Measurements from ENCODE around the gene EFS.
"Not testable (repeated sequence)": the region's sequence is repeated elsewhere in the genome, so short reads cannot be mapped to it uniquely, and the experiment has no call there.

The EFS gene

DNA sequence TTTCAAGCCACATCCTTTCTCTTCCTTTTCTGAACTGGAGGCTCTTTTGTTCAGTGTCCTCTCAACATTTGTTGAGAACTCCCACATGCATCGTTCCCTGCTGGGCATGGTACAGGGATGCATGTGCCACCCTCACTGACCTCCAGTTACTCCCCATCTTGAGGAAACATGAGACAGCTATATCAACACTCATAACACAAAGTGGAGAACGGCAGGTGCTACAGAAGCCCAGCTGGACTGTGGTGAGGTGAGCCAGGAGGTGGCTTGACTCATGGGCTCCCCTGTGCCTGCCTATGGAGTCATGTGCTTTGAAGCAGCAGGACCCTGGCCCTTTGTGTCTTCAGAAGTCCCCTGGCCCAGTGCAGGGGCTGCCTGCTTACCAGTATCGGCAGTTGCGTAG lies 33.4 kb upstream of the EFS start:
- no peak for DNase-seq

GRCh38 chr14:23396781-23397407 lies 31.9 kb upstream of the EFS start:
- DNase-seq, result no peak

GRCh38 chr14:23396126-23396525 lies 31.2 kb upstream of the EFS start:
- DNase-seq, result no peak

DNA sequence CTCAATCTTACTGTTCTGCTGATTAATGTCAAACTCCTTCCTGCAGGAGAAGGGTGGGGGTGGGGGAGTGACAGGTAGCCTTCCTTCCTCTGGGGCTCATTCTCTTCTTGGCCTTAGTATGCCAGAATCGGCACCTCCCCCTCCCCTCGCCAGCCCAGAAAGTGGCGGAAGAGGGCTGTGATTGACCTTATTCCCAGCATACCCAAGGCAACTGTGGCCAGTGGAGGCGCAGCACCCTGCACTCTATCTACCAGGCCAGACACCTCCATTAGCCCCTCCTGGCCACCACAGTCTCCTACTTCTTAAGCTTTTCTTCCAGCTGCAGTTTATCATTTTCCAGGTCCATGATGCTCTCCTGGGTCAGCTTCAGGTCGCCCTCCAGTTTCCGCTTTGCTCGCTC lies 27.6 kb upstream of the EFS start:
- no peak for DNase-seq

GRCh38 chr14:23389871-23390270 lies 24.9 kb upstream of the EFS start:
- not testable (repeated sequence) for DNase-seq

DNA sequence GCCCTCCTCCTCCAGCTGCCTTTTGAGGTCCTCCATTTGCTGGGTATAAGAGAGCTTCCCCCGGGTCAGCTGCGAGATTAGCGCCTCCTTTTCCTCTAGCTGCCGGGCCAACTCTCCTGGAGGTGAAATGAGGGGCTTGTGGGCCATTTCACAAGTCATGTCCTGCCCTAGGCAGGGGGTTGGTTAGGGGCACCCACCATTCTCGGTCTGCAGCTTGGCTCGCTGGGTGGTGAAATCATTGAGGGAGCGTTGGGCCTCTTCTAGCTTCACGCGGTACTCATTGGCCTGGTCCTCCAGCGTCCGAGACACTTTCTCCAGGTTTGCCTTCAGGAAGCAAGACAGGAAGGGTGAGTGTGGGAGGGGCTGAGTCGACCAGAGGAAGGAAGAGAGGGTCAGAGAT lies 24.4 kb upstream of the EFS start:
- no peak for DNase-seq

- no peak for DNase-seq
These were observed 24.0 kb upstream of the EFS start for GRCh38 chr14:23388996-23389395.

- no peak for DNase-seq
These were observed 23.2 kb upstream of the EFS start for GRCh38 chr14:23387916-23388882.

- no peak for DNase-seq
These were observed 22.0 kb upstream of the EFS start for GRCh38 chr14:23386999-23387398.

DNA sequence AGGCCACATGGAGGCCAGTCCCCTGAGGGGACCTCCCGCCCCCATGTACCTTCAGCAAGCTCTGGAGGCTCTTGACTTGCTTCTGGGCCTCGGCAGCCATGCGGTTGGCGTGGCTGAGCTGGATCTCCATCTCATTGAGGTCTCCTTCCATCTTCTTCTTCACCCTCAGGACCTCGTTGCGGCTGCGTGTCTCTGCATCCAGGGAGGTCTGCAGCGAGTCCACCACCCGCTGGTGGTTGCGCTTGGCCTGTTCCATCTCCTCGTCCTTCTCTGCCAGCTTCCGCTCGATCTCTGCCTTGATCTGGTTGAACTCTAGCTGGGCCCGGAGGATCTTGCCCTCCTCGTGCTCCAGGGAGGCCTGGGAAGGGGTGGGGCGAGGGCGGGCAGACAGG lies 21.3 kb upstream of the EFS start:
- not testable (repeated sequence) for DNase-seq

- DNase-seq, result no peak
These were observed 20.8 kb upstream of the EFS start for GRCh38 chr14:23385642-23386265.

DNA sequence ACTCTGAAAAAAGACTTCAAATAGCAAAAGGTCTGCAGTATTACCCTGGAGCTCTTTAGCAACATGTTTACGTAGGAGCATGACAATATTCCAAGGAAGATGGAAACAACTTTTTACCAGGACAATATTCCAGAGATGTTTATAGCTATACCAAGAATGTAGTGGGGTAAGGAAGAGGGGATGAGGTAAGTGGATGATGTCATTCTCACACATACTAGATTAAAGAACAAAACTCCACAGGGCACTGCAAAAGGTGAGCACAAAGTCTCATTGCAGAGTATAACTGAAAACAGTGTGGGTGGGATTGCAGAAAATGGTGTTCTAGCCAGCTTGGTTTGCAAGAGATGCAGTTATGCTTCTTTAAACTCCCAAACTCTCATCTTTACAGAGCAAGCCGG lies 20.3 kb upstream of the EFS start:
- no peak for DNase-seq

GRCh38 chr14:23384364-23385080 lies 19.6 kb upstream of the EFS start:
- DNase-seq, result no peak

DNA sequence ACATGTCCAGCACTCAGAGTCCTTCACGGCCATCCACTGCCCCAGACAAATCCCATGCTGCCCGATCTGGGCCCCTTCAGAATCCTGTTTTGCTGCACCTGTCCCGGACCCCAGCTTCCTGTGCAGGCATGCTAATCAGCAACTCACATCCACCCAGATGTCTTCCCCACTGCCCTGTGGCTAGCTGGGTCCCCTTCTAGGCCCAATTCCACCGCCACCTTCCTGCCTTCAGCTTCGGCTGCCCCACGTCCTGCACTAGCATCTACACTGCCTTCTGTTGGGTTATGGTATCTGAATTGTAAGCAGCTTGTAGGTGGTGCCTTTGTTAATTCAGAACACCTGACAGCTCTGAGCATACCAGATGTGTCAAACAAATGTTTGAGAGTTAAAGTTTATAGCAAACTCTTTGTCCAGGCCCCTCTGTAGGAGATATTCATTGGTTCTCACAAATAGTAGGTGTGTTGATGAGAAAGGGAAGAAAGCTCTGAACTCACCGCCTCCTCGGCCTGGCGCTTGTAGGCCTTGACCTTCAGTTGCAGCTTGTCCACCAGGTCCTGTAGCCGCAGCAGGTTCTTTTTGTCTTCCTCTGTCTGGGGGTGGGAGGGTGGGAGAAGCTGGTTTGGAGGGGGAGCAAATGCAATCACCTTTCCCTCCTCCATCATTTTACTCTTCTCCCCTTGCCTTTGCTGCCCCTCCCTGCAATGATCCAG lies 17.9 kb upstream of the EFS start:
- DNase-seq, result no peak

DNA sequence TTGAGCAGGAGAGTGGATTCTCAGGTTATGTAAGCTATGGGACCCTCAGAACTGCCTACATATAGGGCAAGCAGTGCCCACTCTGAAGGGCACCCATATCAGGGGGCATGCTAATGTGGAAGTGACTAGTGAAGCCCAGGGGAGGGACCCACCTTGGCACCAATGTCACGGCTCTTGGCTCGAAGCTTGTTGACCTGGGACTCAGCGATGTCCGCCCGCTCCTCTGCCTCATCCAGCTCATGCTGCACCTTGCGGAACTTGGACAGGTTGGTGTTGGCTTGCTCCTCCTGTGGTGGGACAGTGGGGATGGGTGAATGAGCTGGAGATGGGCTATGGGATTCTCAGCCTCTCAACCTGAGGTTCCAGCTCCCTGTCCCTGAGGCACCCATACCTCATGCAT lies 17.3 kb upstream of the EFS start:
- no peak for DNase-seq

DNA sequence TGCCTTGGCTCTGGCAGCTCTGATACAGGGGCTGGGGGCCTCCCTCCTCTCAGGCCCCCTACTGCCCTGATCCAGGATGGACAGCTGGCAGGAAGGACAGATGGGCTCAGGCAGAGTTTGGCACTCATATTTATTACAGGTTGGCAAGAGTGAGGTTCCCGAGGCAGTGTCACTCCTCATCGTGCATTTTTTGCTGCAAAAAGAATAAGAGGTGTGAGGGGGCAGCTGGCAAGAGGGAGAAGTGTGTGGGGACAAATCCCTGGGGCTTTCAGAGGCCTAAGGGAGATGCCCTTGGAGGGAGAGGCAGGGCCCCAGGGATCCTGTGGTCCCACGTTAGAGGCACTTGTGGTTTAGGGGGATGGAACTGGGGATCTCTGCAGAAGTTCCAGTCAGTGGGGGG lies 16.9 kb upstream of the EFS start:
- DNase-seq, result no peak

GRCh38 chr14:23380976-23381375 lies 16.0 kb upstream of the EFS start:
- DNase-seq, result no peak

GRCh38 chr14:23380197-23380914 lies 15.4 kb upstream of the EFS start:
- no peak for DNase-seq

DNA sequence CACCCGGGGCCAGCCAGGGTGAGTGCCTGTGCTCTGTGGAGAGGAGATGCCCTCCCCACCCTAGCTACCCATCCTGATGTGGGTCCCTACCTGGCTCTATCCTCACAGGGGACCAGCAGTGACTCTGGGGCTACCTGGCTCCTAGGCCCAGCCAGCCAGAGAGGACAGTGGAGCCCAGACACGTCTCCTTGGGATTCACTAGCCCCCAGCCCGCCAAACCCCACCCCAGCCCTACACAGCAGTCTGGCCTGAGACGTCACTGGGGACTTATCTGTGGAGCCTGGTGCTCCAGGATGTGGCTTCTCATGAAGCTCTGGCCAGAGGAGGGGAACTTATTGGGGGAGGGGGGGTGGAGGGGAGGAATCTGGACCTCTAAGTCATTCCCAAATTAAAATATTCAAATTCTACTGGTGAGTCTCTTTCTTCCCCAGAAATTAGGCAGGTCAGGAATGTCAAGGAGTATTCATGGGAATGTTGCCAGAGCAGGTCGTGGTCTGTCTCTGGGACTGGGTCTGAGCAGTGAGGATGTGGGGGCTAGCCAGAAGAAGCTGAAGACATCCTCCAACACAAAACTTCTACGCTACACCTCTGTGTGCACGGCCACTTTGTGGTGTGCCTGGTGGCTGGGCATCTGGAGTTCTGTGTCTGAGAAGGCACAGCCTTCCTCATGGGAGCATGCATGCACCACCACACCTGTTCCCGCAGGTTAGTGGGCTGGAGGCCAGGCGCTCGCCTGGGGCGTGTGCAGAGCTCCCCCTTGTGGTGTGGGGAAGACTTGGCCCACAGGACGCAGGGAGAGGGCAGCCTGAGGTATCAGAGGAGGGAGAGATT lies 14.6 kb upstream of the EFS start:
- no peak for DNase-seq

- DNase-seq, result no peak
These were observed 13.7 kb upstream of the EFS start for GRCh38 chr14:23378612-23379220.
